ENCODE measurements around the gene TSPAN5.
"Not testable (repeated sequence)": the region's sequence is repeated elsewhere in the genome, so short reads cannot be mapped to it uniquely, and the experiment has no call there.

The TSPAN5 gene

GRCh38 chr4:98558471-98559169, 99.8 kb downstream of the TSPAN5 start:
- no peak for DNase-seq (ENCODE audit: low read depth in 1 of 2, low spot score in 1 of 2)

- DNase-seq (ENCODE audit: low read depth in 1 of 2, low spot score in 1 of 2): no peak
These were observed 101.1 kb downstream of the TSPAN5 start for GRCh38 chr4:98557194-98557892.

GRCh38 chr4:98556451-98556850, 102.0 kb downstream of the TSPAN5 start:
- DNase-seq (ENCODE audit: low read depth in 1 of 2, low spot score in 1 of 2): no peak

DNA sequence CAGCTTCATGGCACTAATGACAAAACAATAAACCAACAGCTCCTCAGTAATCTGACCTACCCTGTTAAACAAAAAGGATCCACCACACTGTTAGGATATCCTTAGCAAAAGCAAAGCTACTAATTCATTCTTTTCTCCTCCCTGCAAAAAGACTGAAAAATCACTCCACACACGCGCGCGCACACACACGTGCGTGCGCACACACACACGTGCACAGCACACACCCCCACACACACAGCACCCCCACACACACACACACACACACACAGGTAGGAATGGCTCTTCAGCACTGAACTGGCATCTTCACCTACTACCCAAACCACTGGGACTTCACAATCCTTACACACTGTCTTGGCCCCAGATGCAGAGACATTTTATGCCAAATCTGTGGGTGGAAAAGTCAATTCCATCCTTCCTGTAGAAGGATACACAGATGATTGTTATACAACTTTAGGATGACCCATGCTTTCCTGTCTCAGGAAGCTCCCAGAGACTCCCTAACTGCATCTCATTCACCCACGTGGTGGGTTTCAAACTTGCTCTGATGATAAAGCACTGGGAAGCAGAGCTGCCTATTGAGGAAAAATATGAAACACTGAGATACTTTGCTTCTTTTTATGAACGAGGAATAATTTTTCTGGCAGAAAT, 102.5 kb downstream of the TSPAN5 start:
- no peak for DNase-seq (ENCODE audit: low read depth in 1 of 2, low spot score in 1 of 2)

DNA sequence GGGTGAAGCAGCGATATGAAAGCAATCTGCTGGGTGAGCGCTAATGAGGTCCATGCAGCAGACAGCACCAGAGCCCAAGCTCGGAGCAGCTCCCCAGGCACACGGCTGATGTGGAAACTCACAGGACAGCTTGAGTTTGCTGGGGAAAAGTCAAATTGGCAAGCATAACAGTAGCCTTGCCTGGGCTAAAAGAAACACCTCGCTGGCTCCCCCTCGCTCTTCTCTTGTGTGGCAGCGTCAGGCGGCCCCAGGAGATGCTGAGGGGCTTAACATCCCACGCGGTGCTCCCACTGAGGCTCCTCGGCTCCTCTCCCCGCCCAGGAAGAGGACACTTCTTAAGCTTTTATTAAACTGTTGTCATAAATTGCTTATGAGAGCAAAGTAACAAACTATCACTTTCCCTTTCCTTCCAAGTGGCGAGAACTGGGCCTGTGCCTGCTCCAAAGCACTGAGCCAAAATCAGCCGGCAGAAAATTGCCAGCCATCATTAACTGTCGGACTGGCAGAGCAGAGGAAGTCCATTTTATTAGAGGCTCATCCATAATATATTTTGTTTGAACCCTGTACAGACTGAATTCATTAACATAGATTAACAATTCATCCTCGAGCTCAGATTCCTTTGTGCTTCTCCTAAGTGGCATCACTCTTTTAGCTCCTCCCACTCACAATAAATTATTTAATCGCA, 111.4 kb downstream of the TSPAN5 start:
- no peak for DNase-seq (ENCODE audit: low read depth in 1 of 2, low spot score in 1 of 2)

DNA sequence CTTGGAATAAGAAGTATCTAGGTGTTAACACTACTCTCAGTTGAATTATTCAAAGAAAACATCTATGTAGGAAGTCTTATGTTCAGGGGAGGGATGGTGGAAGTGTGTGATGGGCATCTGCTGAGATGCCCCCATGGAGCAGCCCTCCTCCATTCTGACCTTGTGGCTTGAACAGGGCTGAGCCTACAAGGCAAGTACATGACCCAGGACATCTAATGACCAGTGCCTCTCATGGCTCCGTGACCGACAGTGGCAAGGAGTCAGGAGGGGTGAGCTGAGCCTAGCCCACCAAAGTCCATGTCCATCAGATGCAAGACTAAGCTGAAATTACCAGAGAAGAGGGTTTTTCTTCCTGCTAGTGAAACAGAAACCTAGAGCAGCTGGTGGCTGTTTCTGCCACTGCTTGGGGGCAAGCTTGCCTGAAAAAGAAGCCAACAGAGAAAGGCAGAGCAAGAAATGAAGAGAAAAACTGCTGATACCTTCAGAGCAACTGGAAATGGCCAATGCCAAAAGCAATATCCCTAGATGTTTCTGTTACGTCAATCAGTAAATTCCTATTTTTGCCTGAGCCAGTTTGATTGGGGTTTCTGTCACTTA, 113.5 kb downstream of the TSPAN5 start:
- no peak for DNase-seq (ENCODE audit: low read depth in 1 of 2, low spot score in 1 of 2)

DNA sequence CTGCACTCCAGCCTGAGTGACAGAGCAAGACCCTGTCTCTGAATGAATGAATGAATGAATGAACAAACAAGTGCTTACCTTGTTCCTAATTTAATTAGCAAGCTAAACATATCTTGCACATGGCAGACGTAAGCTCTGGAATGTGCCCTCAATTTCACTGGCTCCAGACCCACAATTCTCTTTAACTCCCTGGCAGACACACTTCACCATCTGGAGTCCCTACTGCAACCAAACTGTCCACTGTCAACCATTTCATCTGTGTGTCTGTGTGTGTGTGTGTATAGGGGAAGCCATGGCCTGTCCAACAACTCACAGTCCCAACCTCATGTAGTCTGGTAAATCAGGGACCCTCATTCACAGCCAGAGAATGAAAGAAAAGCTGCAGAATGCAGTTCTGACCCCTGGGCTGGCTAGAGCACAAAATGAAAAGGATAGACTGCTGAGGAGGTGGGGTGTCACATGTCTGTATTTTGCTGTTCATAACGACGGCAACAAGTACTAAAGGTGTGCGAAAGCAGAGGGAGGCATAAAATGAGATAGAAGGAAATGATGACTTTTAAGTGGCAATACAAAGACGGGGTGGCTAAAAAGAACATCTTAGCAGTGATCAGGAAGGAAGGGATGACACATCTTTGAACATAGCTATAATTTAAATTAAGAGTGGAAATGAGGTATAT, 114.1 kb downstream of the TSPAN5 start:
- no peak for DNase-seq (ENCODE audit: low read depth in 1 of 2, low spot score in 1 of 2)

DNA sequence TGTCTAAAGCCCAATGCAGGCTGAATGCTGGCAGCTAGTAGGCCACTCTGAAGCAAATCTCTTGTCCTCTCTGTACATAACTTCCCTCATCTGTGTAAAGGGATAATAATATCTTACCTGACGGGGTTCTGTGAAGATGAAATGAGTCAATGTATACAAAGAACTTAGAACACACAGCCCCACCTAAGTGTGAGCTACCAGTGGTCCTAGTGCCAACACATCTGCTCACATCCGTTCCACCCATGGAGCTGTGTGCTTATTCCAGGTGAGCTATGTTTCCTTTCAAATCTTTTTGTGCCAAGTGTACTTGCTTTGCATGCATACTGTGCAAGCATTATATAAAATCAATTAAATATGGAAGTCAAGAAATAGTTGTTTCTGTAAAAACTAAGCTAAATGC, 116.4 kb downstream of the TSPAN5 start:
- no peak for DNase-seq (ENCODE audit: low read depth in 1 of 2, low spot score in 1 of 2)

GRCh38 chr4:98540803-98541202, 117.6 kb downstream of the TSPAN5 start:
- no peak for DNase-seq (ENCODE audit: low read depth in 1 of 2, low spot score in 1 of 2)

DNA sequence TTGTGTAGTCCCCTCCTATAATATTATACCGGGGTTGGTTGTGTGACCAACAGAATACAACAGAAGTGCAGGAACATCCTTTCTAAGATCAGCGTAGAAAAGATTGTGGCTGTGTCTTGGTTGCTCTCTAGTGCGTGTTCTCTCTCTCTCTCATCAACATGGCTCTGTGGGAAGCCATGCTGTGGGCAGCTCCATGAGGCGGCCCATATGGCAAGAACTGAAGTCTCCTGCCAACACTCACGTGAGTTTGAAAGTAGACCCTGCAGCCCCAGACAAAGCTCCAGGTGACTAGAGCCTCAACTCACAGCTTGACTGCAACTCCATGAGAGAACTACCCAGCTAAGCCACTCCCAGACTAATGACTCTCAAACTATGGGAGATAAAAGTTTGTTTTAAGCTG, 118.7 kb downstream of the TSPAN5 start:
- no peak for DNase-seq (ENCODE audit: low read depth in 1 of 2, low spot score in 1 of 2)

- DNase-seq (ENCODE audit: low read depth in 1 of 2, low spot score in 1 of 2): no peak
These were observed 119.1 kb downstream of the TSPAN5 start for GRCh38 chr4:98539299-98539698.

- DNase-seq (ENCODE audit: low read depth in 1 of 2, low spot score in 1 of 2): no peak
These were observed 121.8 kb downstream of the TSPAN5 start for GRCh38 chr4:98536631-98537030.

DNA sequence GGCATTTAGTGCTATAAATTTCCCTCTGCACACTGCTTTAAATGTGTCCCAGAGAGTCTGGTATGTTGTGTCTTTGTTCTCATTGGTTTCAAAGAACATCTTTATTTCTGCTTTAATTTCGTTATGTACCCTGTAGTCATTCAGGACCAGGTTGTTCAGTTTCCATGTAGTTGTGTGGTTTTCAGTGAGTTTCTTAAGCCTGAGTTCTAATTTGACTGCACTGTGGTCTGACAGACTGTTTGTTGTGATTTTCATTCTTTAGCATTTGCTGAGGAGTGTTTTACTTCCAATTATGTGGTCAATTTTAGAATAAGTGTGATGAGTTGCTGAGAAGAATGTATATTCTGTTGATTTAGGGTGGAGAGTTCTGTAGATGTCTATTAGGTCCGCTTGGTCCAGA, 124.3 kb downstream of the TSPAN5 start:
- not testable (repeated sequence) for DNase-seq (ENCODE audit: low read depth in 1 of 2, low spot score in 1 of 2)

GRCh38 chr4:98530572-98530971, 127.8 kb downstream of the TSPAN5 start:
- no peak for DNase-seq (ENCODE audit: low read depth in 1 of 2, low spot score in 1 of 2)

GRCh38 chr4:98529970-98530569, 128.3 kb downstream of the TSPAN5 start:
- DNase-seq (ENCODE audit: low read depth in 1 of 2, low spot score in 1 of 2): no peak

- no peak for DNase-seq (ENCODE audit: low read depth in 1 of 2, low spot score in 1 of 2)
These were observed 129.5 kb downstream of the TSPAN5 start for GRCh38 chr4:98528882-98529281.

DNA sequence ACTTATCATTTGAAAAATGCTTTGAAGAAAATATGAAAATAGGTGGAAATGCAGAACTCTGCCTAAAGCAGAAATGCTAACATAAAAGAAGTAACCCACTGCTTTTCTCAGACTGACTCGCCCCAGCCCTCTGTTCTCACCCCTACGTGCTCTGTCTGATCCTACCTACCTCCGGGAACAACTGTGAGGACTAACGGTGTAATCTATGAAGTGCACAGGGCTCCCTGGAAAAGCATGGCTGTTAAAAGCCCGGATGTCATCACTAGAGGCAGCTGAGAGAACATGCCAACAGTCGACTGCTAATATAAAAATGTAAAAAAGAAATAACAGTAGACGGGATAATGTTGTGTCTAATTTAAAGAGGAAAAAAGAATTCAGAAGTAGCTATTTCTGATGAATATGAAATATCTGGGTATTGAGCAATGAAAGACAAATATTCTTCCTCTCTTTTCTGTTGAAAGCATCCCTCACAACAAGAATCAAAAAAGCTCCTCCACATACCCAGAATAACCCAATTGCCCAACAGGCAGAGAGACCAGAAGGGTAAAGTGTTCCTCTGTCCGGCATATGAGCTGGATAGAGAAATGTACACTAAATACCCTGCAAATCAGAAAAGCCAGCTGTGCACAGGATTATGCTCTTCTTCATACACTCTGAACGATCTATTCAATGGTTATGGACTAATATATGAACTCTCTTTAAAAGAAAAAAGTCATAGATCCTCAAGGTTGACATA, 130.7 kb downstream of the TSPAN5 start:
- no peak for DNase-seq (ENCODE audit: low read depth in 1 of 2, low spot score in 1 of 2)

DNA sequence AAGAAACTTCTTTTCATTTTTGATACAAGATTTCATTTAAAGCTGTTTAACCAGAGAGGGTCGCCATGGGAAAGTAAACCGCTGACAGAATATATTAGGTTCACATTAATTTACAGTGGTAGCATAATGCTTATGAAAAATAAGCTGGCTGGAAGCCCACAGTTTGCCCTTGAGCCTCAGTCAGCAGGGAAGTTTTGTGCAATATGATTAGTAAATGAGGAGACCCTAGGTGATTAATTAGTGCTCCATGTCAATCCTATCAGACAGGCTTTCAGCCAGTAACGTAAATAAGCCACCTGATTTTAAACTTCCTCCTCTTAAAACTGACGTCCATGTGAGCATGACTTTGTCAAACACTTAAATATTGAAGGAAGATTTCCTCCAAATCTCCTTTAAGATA, 134.2 kb downstream of the TSPAN5 start:
- DNase-seq (ENCODE audit: low read depth in 1 of 2, low spot score in 1 of 2): no peak

DNA sequence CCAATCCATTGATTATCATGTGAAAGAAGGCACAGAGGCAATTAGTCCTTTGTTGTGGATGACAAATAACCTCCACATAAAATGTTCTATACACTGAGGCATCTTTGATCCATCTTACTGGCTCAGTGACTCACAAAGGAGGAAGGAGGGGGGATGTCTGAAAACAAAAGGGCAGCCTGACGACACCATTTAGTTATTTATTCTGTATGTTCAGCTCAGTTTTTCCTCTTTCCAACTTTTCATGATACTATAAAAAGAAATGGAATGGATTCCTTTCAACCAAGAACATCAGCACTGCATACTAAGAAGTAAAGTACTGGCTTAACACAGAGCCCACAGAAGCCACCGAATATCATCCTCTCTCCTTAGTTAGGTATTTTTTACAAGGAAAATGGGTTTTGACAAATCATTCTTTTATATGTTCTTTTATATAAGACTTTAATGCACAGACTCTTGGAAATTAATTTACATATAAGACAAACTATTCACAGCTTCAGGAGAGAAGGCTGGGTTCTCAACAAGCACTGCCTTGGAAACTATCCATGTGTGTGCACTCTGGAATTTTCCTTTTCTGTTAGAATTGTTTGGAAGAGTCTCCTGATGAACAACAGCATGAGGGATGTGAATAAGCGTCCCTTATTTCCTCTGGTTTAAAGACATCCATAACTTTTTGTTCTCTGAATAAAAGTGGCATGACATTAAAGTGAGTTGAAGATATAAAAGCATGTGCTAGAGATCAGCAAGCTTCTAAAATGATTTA, 135.6 kb downstream of the TSPAN5 start:
- no peak for DNase-seq (ENCODE audit: low read depth in 1 of 2, low spot score in 1 of 2)
